Measurements from ENCODE around the gene DCBLD2.

DNA sequence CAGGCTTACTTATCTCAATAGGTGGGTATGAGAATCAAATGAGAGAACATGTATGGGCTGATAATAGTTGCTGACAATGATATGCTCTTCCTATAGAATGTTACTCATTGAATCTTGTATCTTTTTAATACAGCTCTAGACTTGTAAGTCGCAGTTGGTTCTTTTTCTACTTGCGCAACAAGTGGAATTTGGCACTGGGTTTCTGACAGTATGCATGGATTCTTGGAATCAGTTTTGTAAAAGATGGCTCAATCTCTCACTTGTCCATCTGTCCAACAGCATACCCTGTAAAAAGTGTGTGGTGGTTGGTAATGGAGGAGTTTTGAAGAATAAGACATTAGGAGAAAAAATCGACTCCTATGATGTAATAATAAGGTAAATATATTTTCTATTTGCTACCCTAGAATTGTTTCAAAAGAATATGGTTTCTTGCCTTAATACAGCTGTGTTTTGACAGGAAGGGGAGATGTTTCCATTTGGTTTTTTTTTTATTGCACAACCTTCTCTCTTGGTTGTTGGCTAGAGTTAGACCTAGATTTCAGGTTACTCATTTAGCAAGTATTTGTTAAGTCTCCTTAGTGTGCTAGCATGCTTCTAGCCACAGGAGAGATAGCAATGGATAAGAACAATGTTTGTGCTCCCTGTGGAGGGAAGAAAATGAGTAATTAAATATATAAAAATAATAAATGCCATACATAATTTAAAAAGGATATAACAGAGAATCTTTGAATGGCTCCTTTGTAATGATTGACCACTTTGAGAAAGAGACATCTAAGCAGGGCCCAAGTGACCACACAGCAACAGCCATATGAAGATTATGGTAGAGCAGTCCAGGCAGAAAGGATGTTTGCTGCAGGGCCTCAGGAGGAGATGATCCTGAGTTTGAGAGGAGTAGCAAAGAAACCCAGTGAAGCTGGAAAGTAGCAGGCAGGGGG lies 116.6 kb downstream of the DCBLD2 start:
- TF ChIP-seq EZH2 (IDR thresholded peaks at IDR 0.05; ENCODE audit: borderline replicate concordance) (no peak), EZH2phosphoT487 (IDR thresholded peaks at IDR 0.05; ENCODE audit: low read depth, severe bottlenecking, unreplicated experiment) (no peak)
- TF ChIP-seq, protein P1, sequence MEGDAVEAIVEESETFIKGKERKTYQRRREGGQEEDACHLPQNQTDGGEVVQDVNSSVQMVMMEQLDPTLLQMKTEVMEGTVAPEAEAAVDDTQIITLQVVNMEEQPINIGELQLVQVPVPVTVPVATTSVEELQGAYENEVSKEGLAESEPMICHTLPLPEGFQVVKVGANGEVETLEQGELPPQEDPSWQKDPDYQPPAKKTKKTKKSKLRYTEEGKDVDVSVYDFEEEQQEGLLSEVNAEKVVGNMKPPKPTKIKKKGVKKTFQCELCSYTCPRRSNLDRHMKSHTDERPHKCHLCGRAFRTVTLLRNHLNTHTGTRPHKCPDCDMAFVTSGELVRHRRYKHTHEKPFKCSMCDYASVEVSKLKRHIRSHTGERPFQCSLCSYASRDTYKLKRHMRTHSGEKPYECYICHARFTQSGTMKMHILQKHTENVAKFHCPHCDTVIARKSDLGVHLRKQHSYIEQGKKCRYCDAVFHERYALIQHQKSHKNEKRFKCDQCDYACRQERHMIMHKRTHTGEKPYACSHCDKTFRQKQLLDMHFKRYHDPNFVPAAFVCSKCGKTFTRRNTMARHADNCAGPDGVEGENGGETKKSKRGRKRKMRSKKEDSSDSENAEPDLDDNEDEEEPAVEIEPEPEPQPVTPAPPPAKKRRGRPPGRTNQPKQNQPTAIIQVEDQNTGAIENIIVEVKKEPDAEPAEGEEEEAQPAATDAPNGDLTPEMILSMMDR (IDR thresholded peaks at IDR 0.05; ENCODE audit: poor library complexity), result no peak

Data from hepatocyte (in vitro differentiated cells).